Ishikawa (cell line): ENCODE results near the gene SMARCB1.

Experiments used
- CEBPB ChIP-seq: IDR thresholded peaks from 2 replicates; pipeline ENCODE4 v1.6.1; 2012
- CREB1 ChIP-seq: IDR thresholded peaks from 2 replicates; pipeline ENCODE4 v1.6.1; 2012; ENCODE audit warnings: low read depth
- EGR1 ChIP-seq: IDR thresholded peaks from 2 replicates; pipeline ENCODE4 v1.6.1; 2012
- EP300 ChIP-seq: IDR thresholded peaks from 2 replicates; pipeline ENCODE4 v1.6.1; 2012; ENCODE audit warnings: borderline replicate concordance
- FOXM1 ChIP-seq: IDR thresholded peaks from 2 replicates; pipeline ENCODE4 v1.6.1; 2012; ENCODE audit warnings: low read depth, borderline replicate concordance
- MAX ChIP-seq: IDR thresholded peaks from 2 replicates; pipeline ENCODE4 v1.6.1; 2012
- NFIC ChIP-seq: IDR thresholded peaks from 2 replicates; pipeline ENCODE4 v1.6.1; 2012
- RAD21 ChIP-seq: IDR thresholded peaks from 2 replicates; pipeline ENCODE4 v1.6.1; 2012; ENCODE audit warnings: low read depth
- REST ChIP-seq: IDR thresholded peaks from 2 replicates; pipeline ENCODE4 v1.6.1; 2012; ENCODE audit warnings: low read depth, mild to moderate bottlenecking
- TAF1 ChIP-seq: IDR thresholded peaks from 2 replicates; pipeline ENCODE4 v1.6.1; 2012; ENCODE audit warnings: low read depth, mild to moderate bottlenecking
- TCF12 ChIP-seq: IDR thresholded peaks from 2 replicates; pipeline ENCODE4 v1.6.1; 2012; ENCODE audit warnings: low read depth
- TEAD4 ChIP-seq: IDR thresholded peaks from 2 replicates; pipeline ENCODE4 v1.6.1; 2012
- YY1 ChIP-seq: IDR thresholded peaks from 2 replicates; pipeline ENCODE4 v1.6.1; 2012; ENCODE audit warnings: low read depth
- ZBTB7A ChIP-seq: IDR thresholded peaks from 2 replicates; pipeline ENCODE4 v1.6.1; 2012; ENCODE audit warnings: low read depth
- TF ChIP-seq, protein P1 (sequence below): IDR thresholded peaks from 2 replicates; pipeline ENCODE4 v1.6.1; 2012

The SMARCB1 gene

GRCh38 chr22:23786261-23786710 lies 480 bp upstream of the SMARCB1 start:
- TF ChIP-seq FOXM1 (no peak), MAX (no peak), RAD21 (no peak), EGR1 (no peak), NFIC (no peak), YY1 (no peak), ZBTB7A (no peak), CEBPB (no peak), CREB1 (no peak)
- TF ChIP-seq, protein P1, sequence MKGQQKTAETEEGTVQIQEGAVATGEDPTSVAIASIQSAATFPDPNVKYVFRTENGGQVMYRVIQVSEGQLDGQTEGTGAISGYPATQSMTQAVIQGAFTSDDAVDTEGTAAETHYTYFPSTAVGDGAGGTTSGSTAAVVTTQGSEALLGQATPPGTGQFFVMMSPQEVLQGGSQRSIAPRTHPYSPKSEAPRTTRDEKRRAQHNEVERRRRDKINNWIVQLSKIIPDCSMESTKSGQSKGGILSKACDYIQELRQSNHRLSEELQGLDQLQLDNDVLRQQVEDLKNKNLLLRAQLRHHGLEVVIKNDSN: no peak

GRCh38 chr22:23787600-23787896 lies 782 bp downstream of the SMARCB1 start:
- no peak for TF ChIP-seq FOXM1
- no peak for TF ChIP-seq NFIC
- no peak for TF ChIP-seq EP300
- TF ChIP-seq YY1: no peak
- no peak for TF ChIP-seq CREB1
- no peak for TF ChIP-seq EGR1
- TF ChIP-seq MAX: no peak
- TF ChIP-seq CEBPB: no peak

GRCh38 chr22:23787910-23788309 lies 1.1 kb downstream of the SMARCB1 start:
- TF ChIP-seq YY1 (no peak), ZBTB7A (no peak), RAD21 (no peak), MAX (no peak), EP300 (no peak)
- TF ChIP-seq, protein P1: no peak

DNA sequence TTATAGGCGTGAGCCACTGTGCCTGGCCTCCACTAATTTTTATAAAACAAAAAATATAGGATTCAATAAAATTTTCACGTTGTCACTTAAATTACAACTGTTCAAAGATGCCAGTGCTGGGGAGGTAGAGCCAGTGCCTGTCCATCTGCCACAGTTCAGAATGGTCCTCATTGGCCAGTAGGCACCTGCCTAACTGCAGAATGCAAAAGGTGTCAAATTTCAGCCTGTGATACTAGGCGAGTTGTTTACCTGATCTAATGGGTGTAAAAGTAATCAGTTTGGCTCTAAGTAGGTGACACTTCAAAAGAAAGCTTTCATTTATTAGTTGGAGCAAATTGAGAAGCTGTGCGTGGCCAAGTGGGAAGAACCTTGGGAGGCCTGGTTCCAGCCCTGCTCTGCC lies 2.4 kb downstream of the SMARCB1 start:
- no peak for TF ChIP-seq RAD21

DNA sequence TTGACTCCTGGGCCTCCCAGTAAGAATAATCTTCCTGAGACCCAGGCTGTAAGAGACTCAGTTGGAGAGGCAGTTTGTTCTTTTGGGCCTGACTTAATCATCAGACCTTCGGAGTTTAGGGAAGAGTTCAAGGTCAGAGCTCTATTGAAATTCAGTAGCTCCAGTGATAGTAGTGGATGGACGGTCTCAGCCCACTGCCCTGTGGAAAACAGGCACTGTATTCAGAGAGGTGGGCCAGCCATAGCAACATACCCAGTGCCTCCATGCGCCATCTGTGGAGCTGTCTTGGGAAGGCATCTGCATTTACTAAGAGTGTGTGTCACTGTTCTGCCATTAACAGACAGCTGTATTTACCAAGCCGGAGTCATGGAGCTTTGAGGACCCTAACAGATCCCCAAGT lies 2.9 kb downstream of the SMARCB1 start:
- TF ChIP-seq NFIC: no peak
- no peak for TF ChIP-seq YY1
- no peak for TF ChIP-seq CREB1
- no peak for TF ChIP-seq CEBPB
- no peak for TF ChIP-seq FOXM1
- TF ChIP-seq TEAD4: no peak
- TF ChIP-seq RAD21: no peak
- TF ChIP-seq TCF12: no peak
- TF ChIP-seq MAX: no peak
- TF ChIP-seq EP300: no peak

DNA sequence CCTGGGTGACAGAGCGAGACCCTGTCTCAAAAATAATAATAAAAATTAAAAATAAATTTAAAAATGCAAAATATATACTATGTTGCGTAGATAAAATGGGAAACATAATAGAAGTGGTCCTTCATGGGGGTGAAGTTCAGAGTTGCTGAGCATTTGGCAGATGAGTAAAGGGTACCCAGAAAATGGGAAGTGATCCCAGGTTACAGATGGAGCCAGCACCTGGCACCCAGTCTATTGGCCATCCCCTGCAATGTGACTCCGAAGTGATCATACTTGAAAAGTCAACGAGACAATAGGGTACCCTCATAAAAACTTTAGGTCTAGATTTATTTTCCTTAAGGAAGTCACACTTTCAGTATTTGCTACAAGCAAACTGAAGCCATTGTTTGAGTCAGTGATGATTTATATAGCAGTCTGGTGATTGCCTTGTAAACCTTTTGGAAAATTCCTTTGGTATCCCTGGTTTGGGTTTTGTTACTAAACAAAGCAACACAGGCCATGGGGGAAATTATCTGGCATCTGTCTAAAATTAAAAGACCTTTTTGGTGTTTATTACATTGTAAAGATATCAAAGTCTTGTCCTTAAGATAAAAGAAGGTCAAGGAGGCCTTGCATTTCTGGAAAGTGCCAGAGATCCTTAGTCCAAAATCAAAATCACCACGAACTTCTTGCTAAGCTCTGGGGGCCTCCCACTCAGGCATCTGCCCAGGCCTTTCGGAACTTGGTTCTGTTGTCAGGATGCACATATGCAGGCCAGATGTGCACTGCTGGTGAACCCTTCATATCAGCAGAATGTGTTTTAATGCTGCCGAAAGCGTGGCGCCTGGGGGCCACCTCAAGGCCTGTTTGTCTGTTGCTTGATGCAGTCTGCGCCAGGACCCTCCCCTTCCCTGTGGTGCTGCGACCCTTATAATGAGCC lies 4.3 kb downstream of the SMARCB1 start:
- TF ChIP-seq ZBTB7A: no peak
- TF ChIP-seq CEBPB: no peak
- no peak for TF ChIP-seq RAD21
- no peak for TF ChIP-seq MAX
- TF ChIP-seq YY1: no peak
- TF ChIP-seq NFIC: no peak
- TF ChIP-seq, protein P1: no peak
- no peak for TF ChIP-seq TEAD4
- no peak for TF ChIP-seq TCF12
- TF ChIP-seq CREB1: no peak
- no peak for TF ChIP-seq FOXM1
- TF ChIP-seq TAF1: no peak
- TF ChIP-seq EP300: no peak
- TF ChIP-seq EGR1: no peak
- TF ChIP-seq REST: no peak
